HL-60/S4 (cell line): Measurements from ENCODE around the gene REEP5.

ENCODE experiments used
- in situ Hi-C: fragments of 300-500 bp; cut with MboI; formaldehyde crosslinking; loops from 2 replicates; pipeline ENCODE4 v1.14.3; 2022; ENCODE audit warnings: low sequenced_read_pairs

REEP5 gene

GRCh38 chr5:112848116-112848811, 73.8 kb downstream of the REEP5 start:
- in situ Hi-C loops, result no loop called here

- in situ Hi-C loops, result no loop called here
Observed at GRCh38 chr5:112847306-112847705, 74.7 kb downstream of the REEP5 start.

DNA sequence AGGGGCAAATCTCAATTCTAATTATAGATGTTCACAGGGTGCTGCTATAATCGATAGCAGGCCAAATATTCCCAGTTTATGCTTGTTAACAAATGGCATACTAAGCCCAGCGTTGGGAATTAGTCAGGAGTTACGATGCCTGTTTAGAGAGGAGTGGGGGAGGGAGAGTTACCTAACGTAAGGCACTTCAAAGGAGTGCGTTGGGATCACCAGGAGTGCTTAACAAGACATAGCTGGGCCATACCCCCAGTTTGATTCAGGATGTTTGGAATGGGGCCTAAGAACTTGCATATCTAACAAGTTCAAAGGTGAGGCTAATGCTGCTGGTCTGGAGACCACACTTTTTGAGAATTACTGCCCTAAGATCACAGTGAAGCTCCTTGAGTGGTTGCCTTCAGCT, 75.5 kb downstream of the REEP5 start:
- in situ Hi-C loops, result no loop called here

- in situ Hi-C loops, result no loop called here
Observed at GRCh38 chr5:112844489-112844888, 77.5 kb downstream of the REEP5 start.

DNA sequence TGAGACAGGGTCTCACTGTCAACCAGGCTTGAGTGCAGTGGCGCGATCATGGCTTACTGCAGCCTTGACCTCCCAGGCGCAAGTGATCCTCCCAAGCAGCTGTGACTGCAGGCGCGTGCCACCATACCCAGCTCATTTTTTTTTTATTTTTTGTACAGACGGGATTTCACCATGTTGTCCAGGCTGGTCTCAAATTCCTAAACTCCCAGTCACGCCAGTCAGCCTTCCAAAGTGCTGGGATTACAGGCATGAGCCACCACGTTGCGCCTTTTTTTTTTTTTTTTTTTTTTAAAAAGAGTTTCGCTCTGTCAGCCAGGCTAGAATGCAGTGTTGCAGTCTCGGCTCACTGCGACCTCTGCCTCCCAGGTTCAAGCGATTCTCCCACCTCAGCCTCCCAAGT, 88.1 kb downstream of the REEP5 start:
- in situ Hi-C loops, result no loop called here

DNA sequence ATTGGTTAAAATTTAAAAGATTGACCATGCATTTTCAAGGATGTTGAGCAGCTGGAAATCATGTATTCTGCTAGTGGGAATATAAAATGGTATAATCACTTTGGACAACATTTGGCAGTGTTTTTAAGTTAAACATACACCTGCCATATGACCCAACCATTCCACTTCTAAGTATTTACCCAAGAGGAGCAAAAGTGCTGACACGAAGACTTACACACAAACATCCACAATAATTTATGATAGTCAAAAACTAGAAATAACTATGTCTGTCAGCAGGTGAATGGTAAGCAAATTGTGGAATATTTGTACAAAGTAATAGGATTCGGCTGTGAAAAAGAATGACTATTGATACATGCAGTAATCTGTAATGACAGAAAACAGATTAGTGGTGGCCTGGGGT, 91.6 kb downstream of the REEP5 start:
- in situ Hi-C loops, result no loop called here
